Liver (tissue), 9 donors: ENCODE data around the gene GRK6. TPM values are rescaled to one million over a fixed set of nuclear protein-coding genes. Genes with fewer than 3 reads are reported as not detected.

Experiments used
- DNase-seq: peaks from one replicate; pipeline ENCODE4 v3.0.0-alpha.2; 2017; ENCODE audit warnings: low spot score
- H3K27ac ChIP-seq, 2 donors: one replicate each; pipeline ENCODE4 v1.7.0; 2013; ENCODE audit warnings: inconsistent platforms in 2 of 2, low read length in 2 of 2, control low read depth in 1 of 2, low read depth in 1 of 2, mild to moderate bottlenecking in 1 of 2
- H3K27me3 ChIP-seq, 4 donors: one replicate each; pipeline versions ENCODE4 v1.6.1 to v1.7.0; 2013; ENCODE audit warnings: low read length in 3 of 4, inconsistent platforms in 1 of 4, mild to moderate bottlenecking in 1 of 4, moderate library complexity in 1 of 4; ENCODE audit not compliant: control insufficient read depth in 4 of 4, insufficient read depth in 4 of 4
- H3K36me3 ChIP-seq, 4 donors: one replicate each; pipeline versions ENCODE4 v1.6.1 to v1.7.0; 2013; ENCODE audit warnings: low read length in 3 of 4, mild to moderate bottlenecking in 3 of 4, low read depth in 1 of 4, moderate library complexity in 1 of 4; ENCODE audit not compliant: control insufficient read depth in 4 of 4, insufficient read depth in 3 of 4
- H3K4me1 ChIP-seq, 4 donors: one replicate each; pipeline versions ENCODE4 v1.6.1 to v1.7.0; 2013; ENCODE audit warnings: low read length in 3 of 4, mild to moderate bottlenecking in 3 of 4, moderate library complexity in 1 of 4; ENCODE audit not compliant: control insufficient read depth in 4 of 4, insufficient read depth in 4 of 4
- H3K4me3 ChIP-seq, 3 donors: one replicate each; pipeline versions ENCODE4 v1.6.1 to v1.7.0; 2013; ENCODE audit warnings: low read length in 3 of 3, control low read depth in 1 of 3, low read depth in 1 of 3, mild to moderate bottlenecking in 1 of 3
- H3K9ac ChIP-seq, 2 donors: one replicate each; pipeline ENCODE4 v1.7.0; 2013; ENCODE audit warnings: low read length in 2 of 2, mild to moderate bottlenecking in 2 of 2, moderate library complexity in 2 of 2, control low read depth in 1 of 2, low read depth in 1 of 2
- H3K9me3 ChIP-seq, 4 donors: one replicate each; pipeline versions ENCODE4 v1.6.1 to v1.7.0; 2013; ENCODE audit warnings: low read length in 3 of 4; ENCODE audit not compliant: control insufficient read depth in 4 of 4
- EGR1 ChIP-seq, 2 donors: IDR thresholded peaks; 2 replicates each; pipeline ENCODE4 v1.6.1; 2016 to 2018; ENCODE audit warnings: antibody characterized with exemption in 2 of 2, low read depth in 2 of 2
- FOXA1 ChIP-seq: IDR thresholded peaks from 2 replicates; pipeline ENCODE4 v1.6.1; 2016; ENCODE audit warnings: antibody characterized with exemption
- FOXA2 ChIP-seq: IDR thresholded peaks from 2 replicates; pipeline ENCODE4 v1.6.1; 2016; ENCODE audit warnings: antibody characterized with exemption
- GABPA ChIP-seq, 2 donors: IDR thresholded peaks in 1 of 2; conservative IDR thresholded peaks in 1 of 2; 2 replicates each; pipeline ENCODE4 v1.6.1; 2016; ENCODE audit warnings: antibody characterized with exemption in 2 of 2, mild to moderate bottlenecking in 1 of 2, moderate library complexity in 1 of 2
- JUND ChIP-seq, 2 donors: IDR thresholded peaks; 2 replicates each; pipeline ENCODE4 v1.6.1; 2016; ENCODE audit warnings: antibody characterized with exemption in 2 of 2
- NR2F2 ChIP-seq: IDR thresholded peaks from 2 replicates; pipeline ENCODE4 v1.6.1; 2016; ENCODE audit warnings: antibody characterized with exemption
- RAD21 ChIP-seq, 2 donors: IDR thresholded peaks; 2 replicates each; pipeline ENCODE4 v1.6.1; 2016; ENCODE audit warnings: antibody characterized with exemption in 2 of 2, mild to moderate bottlenecking in 2 of 2
- RXRA ChIP-seq, 2 donors: IDR thresholded peaks; 2 replicates each; pipeline ENCODE4 v1.6.1; 2017 to 2018; ENCODE audit warnings: antibody characterized with exemption in 2 of 2, mild to moderate bottlenecking in 1 of 2
- SP1 ChIP-seq: IDR thresholded peaks from 2 replicates; pipeline ENCODE4 v1.6.1; 2018; ENCODE audit warnings: antibody characterized with exemption, mild to moderate bottlenecking
- YY1 ChIP-seq: IDR thresholded peaks from 2 replicates; pipeline ENCODE4 v1.6.1; 2016; ENCODE audit warnings: antibody characterized with exemption, mild to moderate bottlenecking
- WGBS: extraction: QIAGEN DNeasy Blood & Tissue Kit; methylation state at CpG from one replicate; pipeline ENCODE4 v1.1.7; 2013; 5-methylcytosine and 5-hydroxymethylcytosine counted together
- polyA plus RNA-seq, 2 donors: library from polyadenylated mRNA; stranded (reverse) in 1 of 2; unstranded in 1 of 2; fragments of 200-250 nt in 1 of 2; fragments of >200 nt in 1 of 2; fragmentation: Nextera tagmentation in 1 of 2; extraction: Ambion mirVana in 1 of 2; gene quantifications; one replicate each; pipeline versions ENCODE4 v1.2.1 to v1.2.3, GENCODE V29; 2013 to 2015
- total RNA-seq, 2 donors: library from RNA; depleted of rRNA; stranded (reverse); fragments of >200 nt; gene quantifications; one replicate each; pipeline ENCODE4 v1.2.3, GENCODE V29; 2014
- TF ChIP-seq, protein P1 (sequence below): IDR thresholded peaks from 2 replicates; pipeline ENCODE4 v1.6.1; 2016; ENCODE audit warnings: antibody characterized with exemption, mild to moderate bottlenecking
- TF ChIP-seq, protein P2 (sequence below): IDR thresholded peaks from 2 replicates; pipeline ENCODE4 v1.6.1; 2016; ENCODE audit warnings: antibody characterized with exemption
- TF ChIP-seq, protein P3 (sequence below): IDR thresholded peaks from 2 replicates; pipeline ENCODE4 v1.6.1; 2016; ENCODE audit warnings: antibody characterized with exemption
- TF ChIP-seq, protein P4 (sequence below): IDR thresholded peaks from 2 replicates; pipeline ENCODE4 v1.6.1; 2016; ENCODE audit warnings: antibody characterized with exemption
- donor health status: healthy.
- donor health status: healthy.
- donor health status: healthy.
- donor health status: healthy.
- donor health status: healthy.

GRK6 gene
- total and polyA plus RNA-seq, 4 donors, result 3.1 to 24.0 (median 10.8) TPM

DNA sequence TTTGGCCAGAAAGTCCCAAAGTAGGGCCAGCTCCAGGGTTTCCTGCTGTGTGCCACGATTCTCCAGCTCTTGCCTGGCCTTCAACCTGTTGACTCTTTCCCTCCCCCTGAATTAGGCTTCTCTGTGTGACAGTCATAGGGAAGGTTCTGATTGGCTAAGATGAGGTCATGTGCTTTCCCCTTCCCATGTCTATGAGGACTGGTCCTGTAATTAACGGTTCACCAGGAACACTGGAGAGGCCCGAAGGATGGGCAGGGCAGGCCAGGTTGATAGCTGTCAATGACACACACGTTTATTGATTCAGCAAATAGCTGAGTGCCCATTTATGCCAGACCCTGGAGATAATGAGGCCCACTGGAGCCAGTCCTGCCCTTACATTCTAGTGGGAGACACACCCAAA lies 11.1 kb downstream of the GRK6 start:
- Histone ChIP-seq H3K9ac (no peak overlapping the region), H3K4me1 (no peaks in the 10 kb centered on the region), H3K4me3 (no peak overlapping the region), H3K27me3 (no peaks in the 10 kb centered on the region), H3K9me3 (no peaks in the 10 kb centered on the region), H3K27ac (no peak overlapping the region), H3K36me3 (peaks cover 8 to 35% (median 19%) of the 10 kb centered on the region in 4 donors)
- DNase-seq, result no peak
- no peak for TF ChIP-seq SP1
- no peak for TF ChIP-seq GABPA (IDR thresholded peaks at IDR 0.05 in 1 of 2, conservative IDR thresholded peaks at IDR 0.05 in 1 of 2)
- TF ChIP-seq JUND (IDR thresholded peaks at IDR 0.05), result no peak
- no peak for TF ChIP-seq RXRA (IDR thresholded peaks at IDR 0.05)
- TF ChIP-seq YY1, result no peak
- WGBS, result 73% methylated on average over 4 of the region's 4 CpGs

DNA sequence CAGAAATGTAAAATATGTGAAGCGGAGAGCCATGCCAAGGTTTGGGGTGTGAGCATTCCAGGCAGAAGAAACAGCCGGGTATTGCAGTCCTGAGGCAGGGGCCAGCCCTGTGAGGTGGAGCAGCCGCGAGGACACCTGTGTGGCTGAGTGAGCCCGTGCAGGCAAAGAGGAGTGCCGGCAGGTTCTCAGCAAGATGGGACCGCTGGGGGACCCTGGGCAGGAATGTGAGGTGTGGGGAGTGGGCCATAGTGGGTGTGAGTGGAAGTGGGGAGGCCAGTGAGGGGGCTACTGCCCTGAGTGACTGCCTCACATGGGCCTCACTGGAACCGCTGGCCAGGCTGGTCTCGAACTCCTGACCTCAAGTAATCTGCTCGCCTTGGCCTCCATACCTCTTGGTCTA lies 12.0 kb downstream of the GRK6 start:
- WGBS, result 96% methylated on average over 10 of the region's 10 CpGs
- Histone ChIP-seq H3K36me3 (peaks cover 8 to 28% (median 18%) of the 10 kb centered on the region in 4 donors), H3K27me3 (no peaks in the 10 kb centered on the region), H3K9ac (no peak overlapping the region), H3K4me3 (no peak overlapping the region), H3K27ac (no peak overlapping the region), H3K4me1 (no peaks in the 10 kb centered on the region), H3K9me3 (no peaks in the 10 kb centered on the region)
- no peak for DNase-seq
- TF ChIP-seq, protein P1, sequence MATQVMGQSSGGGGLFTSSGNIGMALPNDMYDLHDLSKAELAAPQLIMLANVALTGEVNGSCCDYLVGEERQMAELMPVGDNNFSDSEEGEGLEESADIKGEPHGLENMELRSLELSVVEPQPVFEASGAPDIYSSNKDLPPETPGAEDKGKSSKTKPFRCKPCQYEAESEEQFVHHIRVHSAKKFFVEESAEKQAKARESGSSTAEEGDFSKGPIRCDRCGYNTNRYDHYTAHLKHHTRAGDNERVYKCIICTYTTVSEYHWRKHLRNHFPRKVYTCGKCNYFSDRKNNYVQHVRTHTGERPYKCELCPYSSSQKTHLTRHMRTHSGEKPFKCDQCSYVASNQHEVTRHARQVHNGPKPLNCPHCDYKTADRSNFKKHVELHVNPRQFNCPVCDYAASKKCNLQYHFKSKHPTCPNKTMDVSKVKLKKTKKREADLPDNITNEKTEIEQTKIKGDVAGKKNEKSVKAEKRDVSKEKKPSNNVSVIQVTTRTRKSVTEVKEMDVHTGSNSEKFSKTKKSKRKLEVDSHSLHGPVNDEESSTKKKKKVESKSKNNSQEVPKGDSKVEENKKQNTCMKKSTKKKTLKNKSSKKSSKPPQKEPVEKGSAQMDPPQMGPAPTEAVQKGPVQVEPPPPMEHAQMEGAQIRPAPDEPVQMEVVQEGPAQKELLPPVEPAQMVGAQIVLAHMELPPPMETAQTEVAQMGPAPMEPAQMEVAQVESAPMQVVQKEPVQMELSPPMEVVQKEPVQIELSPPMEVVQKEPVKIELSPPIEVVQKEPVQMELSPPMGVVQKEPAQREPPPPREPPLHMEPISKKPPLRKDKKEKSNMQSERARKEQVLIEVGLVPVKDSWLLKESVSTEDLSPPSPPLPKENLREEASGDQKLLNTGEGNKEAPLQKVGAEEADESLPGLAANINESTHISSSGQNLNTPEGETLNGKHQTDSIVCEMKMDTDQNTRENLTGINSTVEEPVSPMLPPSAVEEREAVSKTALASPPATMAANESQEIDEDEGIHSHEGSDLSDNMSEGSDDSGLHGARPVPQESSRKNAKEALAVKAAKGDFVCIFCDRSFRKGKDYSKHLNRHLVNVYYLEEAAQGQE, result no peak
- TF ChIP-seq FOXA2 (no peak), GABPA (IDR thresholded peaks at IDR 0.05 in 1 of 2, conservative IDR thresholded peaks at IDR 0.05 in 1 of 2) (no peak), RXRA (IDR thresholded peaks at IDR 0.05) (no peak), YY1 (no peak), FOXA1 (no peak), SP1 (no peak), EGR1 (IDR thresholded peaks at IDR 0.05; ENCODE audit: low read depth in 2 of 2) (no peak), NR2F2 (no peak), RAD21 (IDR thresholded peaks at IDR 0.05) (no peak)
- TF ChIP-seq, protein P2, sequence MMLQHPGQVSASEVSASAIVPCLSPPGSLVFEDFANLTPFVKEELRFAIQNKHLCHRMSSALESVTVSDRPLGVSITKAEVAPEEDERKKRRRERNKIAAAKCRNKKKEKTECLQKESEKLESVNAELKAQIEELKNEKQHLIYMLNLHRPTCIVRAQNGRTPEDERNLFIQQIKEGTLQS, result no peak
- TF ChIP-seq, protein P3, sequence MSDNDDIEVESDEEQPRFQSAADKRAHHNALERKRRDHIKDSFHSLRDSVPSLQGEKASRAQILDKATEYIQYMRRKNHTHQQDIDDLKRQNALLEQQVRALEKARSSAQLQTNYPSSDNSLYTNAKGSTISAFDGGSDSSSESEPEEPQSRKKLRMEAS, result no peak
- TF ChIP-seq, protein P4, sequence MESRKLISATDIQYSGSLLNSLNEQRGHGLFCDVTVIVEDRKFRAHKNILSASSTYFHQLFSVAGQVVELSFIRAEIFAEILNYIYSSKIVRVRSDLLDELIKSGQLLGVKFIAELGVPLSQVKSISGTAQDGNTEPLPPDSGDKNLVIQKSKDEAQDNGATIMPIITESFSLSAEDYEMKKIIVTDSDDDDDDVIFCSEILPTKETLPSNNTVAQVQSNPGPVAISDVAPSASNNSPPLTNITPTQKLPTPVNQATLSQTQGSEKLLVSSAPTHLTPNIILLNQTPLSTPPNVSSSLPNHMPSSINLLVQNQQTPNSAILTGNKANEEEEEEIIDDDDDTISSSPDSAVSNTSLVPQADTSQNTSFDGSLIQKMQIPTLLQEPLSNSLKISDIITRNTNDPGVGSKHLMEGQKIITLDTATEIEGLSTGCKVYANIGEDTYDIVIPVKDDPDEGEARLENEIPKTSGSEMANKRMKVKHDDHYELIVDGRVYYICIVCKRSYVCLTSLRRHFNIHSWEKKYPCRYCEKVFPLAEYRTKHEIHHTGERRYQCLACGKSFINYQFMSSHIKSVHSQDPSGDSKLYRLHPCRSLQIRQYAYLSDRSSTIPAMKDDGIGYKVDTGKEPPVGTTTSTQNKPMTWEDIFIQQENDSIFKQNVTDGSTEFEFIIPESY, result no peak
